Measurements from ENCODE around the gene KMT5B. TPM values are rescaled to one million over a fixed set of nuclear protein-coding genes. Genes with fewer than 3 reads are reported as not detected.
A peak's percentile ranks its signal among the peaks of the same experiment; 100 is the strongest.

The KMT5B gene
- total and polyA plus RNA-seq, 2 experiments from 2014 or later: 26.4 to 31.0 TPM

DNA sequence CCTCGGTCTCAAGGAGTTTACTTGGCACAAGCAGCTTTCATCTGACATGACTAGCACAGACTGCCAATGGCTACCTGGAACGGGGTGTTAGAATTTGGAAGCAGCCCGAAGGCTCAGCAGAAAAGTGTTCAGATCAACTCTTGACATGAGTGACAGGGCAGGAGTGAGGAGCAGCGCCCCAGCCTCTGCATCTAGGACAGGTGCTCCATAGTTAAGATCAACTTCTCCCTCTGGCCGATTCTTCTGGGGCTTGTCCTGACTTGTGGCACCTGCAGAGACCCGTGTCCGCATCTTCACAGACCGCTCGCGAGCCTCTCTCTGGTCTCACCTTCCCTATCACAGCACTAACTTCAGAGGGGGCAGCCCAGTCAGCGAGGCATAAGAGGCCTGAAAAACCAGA, 49.4 kb downstream of the KMT5B start (continued):
- no peak for TF ChIP-seq EZH2 (IDR thresholded peaks at IDR 0.05; ENCODE audit: low read depth, unreplicated experiment)

DNA sequence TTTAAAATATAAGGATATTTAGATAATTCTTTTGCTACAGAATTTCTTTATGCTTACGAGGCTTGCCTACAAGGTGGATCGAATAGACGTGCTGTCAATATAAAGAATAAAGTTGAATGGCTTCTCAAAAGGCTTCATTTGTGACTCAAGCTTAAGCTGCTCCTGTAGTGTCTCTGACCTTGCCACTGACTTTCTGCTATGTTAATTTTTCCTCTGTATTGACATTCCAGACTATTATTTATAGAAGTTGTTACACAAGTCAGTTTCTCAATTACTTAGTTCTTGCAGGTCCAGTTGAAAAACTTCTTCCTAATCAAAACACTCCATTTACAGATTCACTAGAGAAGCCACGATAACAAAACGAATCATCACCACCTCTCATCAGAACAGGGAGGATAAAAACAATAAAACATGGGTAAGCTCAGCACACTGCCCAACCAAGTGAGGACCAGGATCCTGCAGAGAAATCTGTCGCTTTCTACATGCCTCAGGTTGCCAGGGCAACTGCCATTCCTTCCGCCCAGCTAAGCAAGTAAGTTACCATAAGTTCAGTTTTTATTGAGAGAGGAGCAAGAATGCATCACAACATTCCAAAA, 52.9 kb downstream of the KMT5B start:
- no peak overlapping the region for H3K4me2 ChIP-seq
- Mint-ChIP-seq H3K27me3 (ENCODE audit: insufficient read depth, low read depth, poor library complexity) (no peaks in the 10 kb centered on the region), H3K4me3 (no peak overlapping the region), H3K36me3 (ENCODE audit: low read depth) (peaks cover 3% of the 10 kb centered on the region; the same call in 1 of the 3 replicates), H3K4me1 (peaks cover 7% of the 10 kb centered on the region; the same call in 2 of the 3 replicates), H3K9me3 (no peaks in the 10 kb centered on the region), H3K27ac (0 out of 2 replicates have a peak overlapping the region, but pooled peaks have one; percentile 5)
- ATAC-seq (no peak), DNase-seq (ENCODE audit: low spot score) (no peak)
- no peak overlapping the region for H2AFZ ChIP-seq
- no peaks in the 10 kb centered on the region; the same call in 1 of the 2 replicates for H4K20me1 ChIP-seq (replicated peaks; ENCODE audit: insufficient read depth)
- no peak overlapping the region; the same call in 1 of the 2 replicates for H3K27ac ChIP-seq (ENCODE audit: low read depth)
- TF ChIP-seq POLR2AphosphoS5 (IDR thresholded peaks at IDR 0.05; ENCODE audit: low read depth): no peak
- TF ChIP-seq, protein P1, sequence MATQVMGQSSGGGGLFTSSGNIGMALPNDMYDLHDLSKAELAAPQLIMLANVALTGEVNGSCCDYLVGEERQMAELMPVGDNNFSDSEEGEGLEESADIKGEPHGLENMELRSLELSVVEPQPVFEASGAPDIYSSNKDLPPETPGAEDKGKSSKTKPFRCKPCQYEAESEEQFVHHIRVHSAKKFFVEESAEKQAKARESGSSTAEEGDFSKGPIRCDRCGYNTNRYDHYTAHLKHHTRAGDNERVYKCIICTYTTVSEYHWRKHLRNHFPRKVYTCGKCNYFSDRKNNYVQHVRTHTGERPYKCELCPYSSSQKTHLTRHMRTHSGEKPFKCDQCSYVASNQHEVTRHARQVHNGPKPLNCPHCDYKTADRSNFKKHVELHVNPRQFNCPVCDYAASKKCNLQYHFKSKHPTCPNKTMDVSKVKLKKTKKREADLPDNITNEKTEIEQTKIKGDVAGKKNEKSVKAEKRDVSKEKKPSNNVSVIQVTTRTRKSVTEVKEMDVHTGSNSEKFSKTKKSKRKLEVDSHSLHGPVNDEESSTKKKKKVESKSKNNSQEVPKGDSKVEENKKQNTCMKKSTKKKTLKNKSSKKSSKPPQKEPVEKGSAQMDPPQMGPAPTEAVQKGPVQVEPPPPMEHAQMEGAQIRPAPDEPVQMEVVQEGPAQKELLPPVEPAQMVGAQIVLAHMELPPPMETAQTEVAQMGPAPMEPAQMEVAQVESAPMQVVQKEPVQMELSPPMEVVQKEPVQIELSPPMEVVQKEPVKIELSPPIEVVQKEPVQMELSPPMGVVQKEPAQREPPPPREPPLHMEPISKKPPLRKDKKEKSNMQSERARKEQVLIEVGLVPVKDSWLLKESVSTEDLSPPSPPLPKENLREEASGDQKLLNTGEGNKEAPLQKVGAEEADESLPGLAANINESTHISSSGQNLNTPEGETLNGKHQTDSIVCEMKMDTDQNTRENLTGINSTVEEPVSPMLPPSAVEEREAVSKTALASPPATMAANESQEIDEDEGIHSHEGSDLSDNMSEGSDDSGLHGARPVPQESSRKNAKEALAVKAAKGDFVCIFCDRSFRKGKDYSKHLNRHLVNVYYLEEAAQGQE (IDR thresholded peaks at IDR 0.05; ENCODE audit: unreplicated experiment): no peak
- no peak for TF ChIP-seq JUNB (IDR thresholded peaks at IDR 0.05; ENCODE audit: unreplicated experiment)
- no peak for TF ChIP-seq EZH2phosphoT487 (IDR thresholded peaks at IDR 0.05; ENCODE audit: unreplicated experiment)
- no peak for TF ChIP-seq EZH2 (IDR thresholded peaks at IDR 0.05; ENCODE audit: low read depth, unreplicated experiment)
- no peak for TF ChIP-seq NANOG (IDR thresholded peaks at IDR 0.05; ENCODE audit: borderline replicate concordance)
- TF ChIP-seq, protein P2, sequence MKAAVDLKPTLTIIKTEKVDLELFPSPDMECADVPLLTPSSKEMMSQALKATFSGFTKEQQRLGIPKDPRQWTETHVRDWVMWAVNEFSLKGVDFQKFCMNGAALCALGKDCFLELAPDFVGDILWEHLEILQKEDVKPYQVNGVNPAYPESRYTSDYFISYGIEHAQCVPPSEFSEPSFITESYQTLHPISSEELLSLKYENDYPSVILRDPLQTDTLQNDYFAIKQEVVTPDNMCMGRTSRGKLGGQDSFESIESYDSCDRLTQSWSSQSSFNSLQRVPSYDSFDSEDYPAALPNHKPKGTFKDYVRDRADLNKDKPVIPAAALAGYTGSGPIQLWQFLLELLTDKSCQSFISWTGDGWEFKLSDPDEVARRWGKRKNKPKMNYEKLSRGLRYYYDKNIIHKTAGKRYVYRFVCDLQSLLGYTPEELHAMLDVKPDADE (IDR thresholded peaks at IDR 0.05): no peak
- TF ChIP-seq, protein P3, sequence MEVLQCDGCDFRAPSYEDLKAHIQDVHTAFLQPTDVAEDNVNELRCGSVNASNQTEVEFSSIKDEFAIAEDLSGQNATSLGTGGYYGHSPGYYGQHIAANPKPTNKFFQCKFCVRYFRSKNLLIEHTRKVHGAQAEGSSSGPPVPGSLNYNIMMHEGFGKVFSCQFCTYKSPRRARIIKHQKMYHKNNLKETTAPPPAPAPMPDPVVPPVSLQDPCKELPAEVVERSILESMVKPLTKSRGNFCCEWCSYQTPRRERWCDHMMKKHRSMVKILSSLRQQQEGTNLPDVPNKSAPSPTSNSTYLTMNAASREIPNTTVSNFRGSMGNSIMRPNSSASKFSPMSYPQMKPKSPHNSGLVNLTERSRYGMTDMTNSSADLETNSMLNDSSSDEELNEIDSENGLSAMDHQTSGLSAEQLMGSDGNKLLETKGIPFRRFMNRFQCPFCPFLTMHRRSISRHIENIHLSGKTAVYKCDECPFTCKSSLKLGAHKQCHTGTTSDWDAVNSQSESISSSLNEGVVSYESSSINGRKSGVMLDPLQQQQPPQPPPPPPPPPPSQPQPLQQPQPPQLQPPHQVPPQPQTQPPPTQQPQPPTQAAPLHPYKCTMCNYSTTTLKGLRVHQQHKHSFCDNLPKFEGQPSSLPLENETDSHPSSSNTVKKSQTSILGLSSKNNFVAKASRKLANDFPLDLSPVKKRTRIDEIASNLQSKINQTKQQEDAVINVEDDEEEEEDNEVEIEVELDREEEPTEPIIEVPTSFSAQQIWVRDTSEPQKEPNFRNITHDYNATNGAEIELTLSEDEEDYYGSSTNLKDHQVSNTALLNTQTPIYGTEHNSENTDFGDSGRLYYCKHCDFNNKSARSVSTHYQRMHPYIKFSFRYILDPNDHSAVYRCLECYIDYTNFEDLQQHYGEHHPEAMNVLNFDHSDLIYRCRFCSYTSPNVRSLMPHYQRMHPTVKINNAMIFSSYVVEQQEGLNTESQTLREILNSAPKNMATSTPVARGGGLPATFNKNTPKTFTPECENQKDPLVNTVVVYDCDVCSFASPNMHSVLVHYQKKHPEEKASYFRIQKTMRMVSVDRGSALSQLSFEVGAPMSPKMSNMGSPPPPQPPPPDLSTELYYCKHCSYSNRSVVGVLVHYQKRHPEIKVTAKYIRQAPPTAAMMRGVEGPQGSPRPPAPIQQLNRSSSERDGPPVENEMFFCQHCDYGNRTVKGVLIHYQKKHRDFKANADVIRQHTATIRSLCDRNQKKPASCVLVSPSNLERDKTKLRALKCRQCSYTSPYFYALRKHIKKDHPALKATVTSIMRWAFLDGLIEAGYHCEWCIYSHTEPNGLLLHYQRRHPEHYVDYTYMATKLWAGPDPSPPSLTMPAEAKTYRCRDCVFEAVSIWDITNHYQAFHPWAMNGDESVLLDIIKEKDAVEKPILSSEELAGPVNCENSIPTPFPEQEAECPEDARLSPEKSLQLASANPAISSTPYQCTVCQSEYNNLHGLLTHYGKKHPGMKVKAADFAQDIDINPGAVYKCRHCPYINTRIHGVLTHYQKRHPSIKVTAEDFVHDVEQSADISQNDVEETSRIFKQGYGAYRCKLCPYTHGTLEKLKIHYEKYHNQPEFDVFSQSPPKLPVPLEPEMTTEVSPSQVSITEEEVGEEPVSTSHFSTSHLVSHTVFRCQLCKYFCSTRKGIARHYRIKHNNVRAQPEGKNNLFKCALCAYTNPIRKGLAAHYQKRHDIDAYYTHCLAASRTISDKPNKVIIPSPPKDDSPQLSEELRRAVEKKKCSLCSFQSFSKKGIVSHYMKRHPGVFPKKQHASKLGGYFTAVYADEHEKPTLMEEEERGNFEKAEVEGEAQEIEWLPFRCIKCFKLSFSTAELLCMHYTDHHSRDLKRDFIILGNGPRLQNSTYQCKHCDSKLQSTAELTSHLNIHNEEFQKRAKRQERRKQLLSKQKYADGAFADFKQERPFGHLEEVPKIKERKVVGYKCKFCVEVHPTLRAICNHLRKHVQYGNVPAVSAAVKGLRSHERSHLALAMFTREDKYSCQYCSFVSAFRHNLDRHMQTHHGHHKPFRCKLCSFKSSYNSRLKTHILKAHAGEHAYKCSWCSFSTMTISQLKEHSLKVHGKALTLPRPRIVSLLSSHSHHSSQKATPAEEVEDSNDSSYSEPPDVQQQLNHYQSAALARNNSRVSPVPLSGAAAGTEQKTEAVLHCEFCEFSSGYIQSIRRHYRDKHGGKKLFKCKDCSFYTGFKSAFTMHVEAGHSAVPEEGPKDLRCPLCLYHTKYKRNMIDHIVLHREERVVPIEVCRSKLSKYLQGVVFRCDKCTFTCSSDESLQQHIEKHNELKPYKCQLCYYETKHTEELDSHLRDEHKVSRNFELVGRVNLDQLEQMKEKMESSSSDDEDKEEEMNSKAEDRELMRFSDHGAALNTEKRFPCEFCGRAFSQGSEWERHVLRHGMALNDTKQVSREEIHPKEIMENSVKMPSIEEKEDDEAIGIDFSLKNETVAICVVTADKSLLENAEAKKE (CRISPR knock-in tag; IDR thresholded peaks at IDR 0.05): no peak
- TF ChIP-seq ZNF331 (CRISPR knock-in tag; IDR thresholded peaks at IDR 0.05; ENCODE audit: low read depth): no peak
- no peak for TF ChIP-seq STAT1 (IDR thresholded peaks at IDR 0.05; ENCODE audit: unreplicated experiment)
- no peak for TF ChIP-seq ZNF114 (CRISPR knock-in tag; IDR thresholded peaks at IDR 0.05)
- TF ChIP-seq, protein P4, sequence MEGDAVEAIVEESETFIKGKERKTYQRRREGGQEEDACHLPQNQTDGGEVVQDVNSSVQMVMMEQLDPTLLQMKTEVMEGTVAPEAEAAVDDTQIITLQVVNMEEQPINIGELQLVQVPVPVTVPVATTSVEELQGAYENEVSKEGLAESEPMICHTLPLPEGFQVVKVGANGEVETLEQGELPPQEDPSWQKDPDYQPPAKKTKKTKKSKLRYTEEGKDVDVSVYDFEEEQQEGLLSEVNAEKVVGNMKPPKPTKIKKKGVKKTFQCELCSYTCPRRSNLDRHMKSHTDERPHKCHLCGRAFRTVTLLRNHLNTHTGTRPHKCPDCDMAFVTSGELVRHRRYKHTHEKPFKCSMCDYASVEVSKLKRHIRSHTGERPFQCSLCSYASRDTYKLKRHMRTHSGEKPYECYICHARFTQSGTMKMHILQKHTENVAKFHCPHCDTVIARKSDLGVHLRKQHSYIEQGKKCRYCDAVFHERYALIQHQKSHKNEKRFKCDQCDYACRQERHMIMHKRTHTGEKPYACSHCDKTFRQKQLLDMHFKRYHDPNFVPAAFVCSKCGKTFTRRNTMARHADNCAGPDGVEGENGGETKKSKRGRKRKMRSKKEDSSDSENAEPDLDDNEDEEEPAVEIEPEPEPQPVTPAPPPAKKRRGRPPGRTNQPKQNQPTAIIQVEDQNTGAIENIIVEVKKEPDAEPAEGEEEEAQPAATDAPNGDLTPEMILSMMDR (conservative IDR thresholded peaks at IDR 0.05; ENCODE audit: low read depth in 2 of 2): no peak
- no peak for TF ChIP-seq CREB1 (CRISPR knock-in tag; IDR thresholded peaks at IDR 0.05; ENCODE audit: low read depth)
- H3F3A ChIP-seq (replicated peaks; ENCODE audit: low read depth): no peaks in the 10 kb centered on the region
- no peaks in the 10 kb centered on the region for H3K79me2 ChIP-seq (replicated peaks; ENCODE audit: insufficient read depth)
- H3K4me1 ChIP-seq (ENCODE audit: insufficient read depth): no peaks in the 10 kb centered on the region
- H3K4me3 ChIP-seq: no peak overlapping the region
- H3K36me3 ChIP-seq (ENCODE audit: insufficient read depth): 0 out of 2 replicates have a peak, but pooled peaks cover 3% of the 10 kb centered on the region
- H3K27me3 ChIP-seq (ENCODE audit: insufficient read depth): no peaks in the 10 kb centered on the region
- H3K9me2 ChIP-seq (ENCODE audit: insufficient read depth): no peaks in the 10 kb centered on the region
